ACC112 (cell line): Measurements from ENCODE around the gene THRB.

Source experiments
- H2AFZ ChIP-seq: fragments of 200-600 bp; sonication (generic); one replicate; pipeline ENCODE4 v1.6.0; 2017; ENCODE audit warnings: antibody characterized with exemption, low read length; ENCODE audit not compliant: unreplicated experiment
- H3K27ac ChIP-seq: fragments of 200-600 bp; sonication (generic); 2 replicates; pipeline ENCODE4 v1.5.1; 2014; ENCODE audit warnings: low read depth, mild to moderate bottlenecking, antibody characterized with exemption, low read length, moderate library complexity
- H3K27me3 ChIP-seq: fragments of 200-600 bp; sonication (generic); 2 replicates; pipeline ENCODE4 v1.6.1; 2014; ENCODE audit warnings: mild to moderate bottlenecking, antibody characterized with exemption, low read length, moderate library complexity, mixed read lengths; ENCODE audit not compliant: insufficient read depth
- H3K36me3 ChIP-seq: fragments of 200-600 bp; sonication (generic); 2 replicates; pipeline ENCODE4 v1.6.1; 2016; ENCODE audit warnings: mild to moderate bottlenecking, antibody characterized with exemption, low read length, moderate library complexity, mixed read lengths; ENCODE audit not compliant: insufficient read depth
- H3K4me1 ChIP-seq: fragments of 200-600 bp; sonication (generic); one replicate; pipeline ENCODE4 v1.6.1; 2016; ENCODE audit warnings: low read length, mixed read lengths; ENCODE audit not compliant: insufficient read depth, unreplicated experiment, control insufficient read depth
- H3K4me3 ChIP-seq: fragments of 200-600 bp; sonication (generic); 2 replicates; pipeline ENCODE4 v1.5.1; 2014; ENCODE audit warnings: mild to moderate bottlenecking, low read depth, low read length
- H3K79me2 ChIP-seq: fragments of 200-600 bp; sonication (generic); one replicate; pipeline ENCODE4 v1.6.0; 2016; ENCODE audit warnings: low read length; ENCODE audit not compliant: control insufficient read depth, unreplicated experiment, insufficient read depth

Gene THRB

GRCh38 chr3:24499991-24500390, 5.3 kb upstream of the THRB start:
- Histone ChIP-seq H3K36me3 (no peaks in the 10 kb centered on the region), H3K4me1 (peaks cover 23% of the 10 kb centered on the region), H3K79me2 (no peaks in the 10 kb centered on the region), H3K4me3 (no peak overlapping the region), H3K27ac (no peak overlapping the region), H3K27me3 (no peaks in the 10 kb centered on the region), H2AFZ (no peak overlapping the region)

DNA sequence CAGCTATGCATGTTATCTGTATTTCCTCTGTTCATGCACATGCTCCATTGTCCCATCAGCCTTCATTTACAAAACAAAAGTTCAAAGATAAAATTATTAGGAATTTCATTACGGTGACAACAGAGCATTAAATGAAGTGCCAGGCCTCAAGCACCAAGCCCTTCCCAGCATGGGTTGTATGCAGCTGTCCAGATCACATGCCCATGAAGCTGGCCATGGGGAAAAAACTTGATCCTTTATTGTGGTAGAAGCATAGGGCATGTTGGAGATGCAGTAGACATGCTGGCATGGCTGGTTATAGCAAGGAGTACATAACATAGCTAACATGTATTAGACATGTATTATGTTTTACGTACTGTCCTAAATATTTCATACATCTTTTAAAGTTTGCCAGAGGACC, 4.1 kb upstream of the THRB start:
- H2AFZ ChIP-seq, result no peak overlapping the region
- H3K36me3 ChIP-seq, result no peaks in the 10 kb centered on the region
- H3K4me1 ChIP-seq, result peaks cover 23% of the 10 kb centered on the region
- H3K27ac ChIP-seq, result no peak overlapping the region
- H3K4me3 ChIP-seq, result no peak overlapping the region
- no peaks in the 10 kb centered on the region for H3K79me2 ChIP-seq
- no peaks in the 10 kb centered on the region for H3K27me3 ChIP-seq

- Histone ChIP-seq H3K27ac (no peak overlapping the region), H3K79me2 (no peaks in the 10 kb centered on the region), H2AFZ (no peak overlapping the region), H3K4me3 (no peak overlapping the region), H3K36me3 (no peaks in the 10 kb centered on the region), H3K4me1 (peaks cover 24% of the 10 kb centered on the region), H3K27me3 (no peaks in the 10 kb centered on the region)
These were observed 3.7 kb upstream of the THRB start for GRCh38 chr3:24498391-24498790.

DNA sequence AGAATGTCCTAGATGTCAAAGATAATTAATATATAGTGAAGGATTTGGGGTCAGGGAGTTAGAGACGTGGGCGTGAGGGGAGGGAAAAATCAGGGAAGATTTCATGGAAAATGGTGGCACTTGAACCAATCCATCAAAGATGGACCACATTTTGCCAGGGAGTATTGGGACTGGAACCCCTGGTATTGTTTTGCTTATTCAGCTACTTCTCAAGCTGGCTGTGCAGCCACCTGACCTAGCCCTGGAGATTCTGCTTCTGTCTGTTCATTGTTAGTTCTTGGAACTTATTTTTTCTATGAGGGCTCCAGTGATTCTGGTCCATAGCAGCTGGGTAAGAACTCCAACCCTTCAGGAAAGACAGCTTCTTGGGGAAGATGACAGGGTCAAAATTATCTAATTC, 3.3 kb upstream of the THRB start:
- Histone ChIP-seq H3K27ac (no peak overlapping the region), H3K4me3 (no peak overlapping the region), H3K4me1 (peaks cover 28% of the 10 kb centered on the region), H3K79me2 (no peaks in the 10 kb centered on the region), H3K36me3 (no peaks in the 10 kb centered on the region), H3K27me3 (no peaks in the 10 kb centered on the region), H2AFZ (no peak overlapping the region)

DNA sequence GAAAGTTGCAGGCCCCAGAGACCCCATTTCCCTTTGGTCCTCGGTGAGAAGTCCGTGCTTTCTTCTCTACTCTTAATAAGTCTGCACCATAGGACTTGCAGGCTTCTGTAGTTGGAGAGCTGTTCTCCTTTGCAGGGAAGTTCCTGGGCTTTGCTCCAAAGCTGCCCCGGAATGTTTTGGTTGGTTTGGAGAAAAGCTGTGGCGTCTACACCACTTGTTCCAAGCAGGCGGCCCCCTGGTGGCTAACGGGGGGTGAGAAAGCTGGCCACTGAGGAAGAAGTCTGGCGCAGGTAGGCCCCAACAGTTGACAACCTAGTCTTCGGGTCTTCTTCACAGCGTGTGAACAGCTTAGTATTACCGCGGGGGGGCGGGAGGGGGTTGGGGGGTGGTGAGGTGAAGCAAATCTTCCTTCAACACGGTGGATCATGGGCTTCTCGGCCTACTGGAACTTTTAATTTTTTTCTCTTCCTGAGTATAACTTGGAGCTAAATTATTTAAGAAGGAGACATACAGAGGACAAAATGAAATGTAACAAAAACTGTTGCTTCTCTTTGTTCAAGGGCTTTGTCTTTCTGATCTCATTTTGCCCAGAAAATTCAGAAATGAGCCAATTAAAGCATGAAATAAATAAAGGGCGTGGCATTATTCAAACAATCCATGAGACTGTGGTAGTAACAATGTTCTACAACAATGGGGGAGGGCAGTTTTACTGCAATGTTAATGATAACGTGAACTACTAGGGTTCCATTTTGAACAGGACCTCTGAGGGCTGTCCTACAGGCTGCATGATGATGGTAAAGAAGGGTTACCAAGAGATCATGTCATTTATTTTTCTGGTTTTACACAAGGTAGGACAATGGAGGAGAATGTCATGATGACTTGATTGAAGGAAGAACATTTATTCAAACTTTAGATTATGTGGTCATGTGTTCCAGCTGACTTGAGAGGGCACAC, 2.2 kb upstream of the THRB start:
- no peak overlapping the region for H2AFZ ChIP-seq
- H3K4me1 ChIP-seq, result peaks cover 30% of the 10 kb centered on the region
- no peaks in the 10 kb centered on the region for H3K36me3 ChIP-seq
- peaks cover 7% of the 10 kb centered on the region for H3K79me2 ChIP-seq
- no peaks in the 10 kb centered on the region for H3K27me3 ChIP-seq
- no peak overlapping the region for H3K4me3 ChIP-seq
- no peak overlapping the region for H3K27ac ChIP-seq

DNA sequence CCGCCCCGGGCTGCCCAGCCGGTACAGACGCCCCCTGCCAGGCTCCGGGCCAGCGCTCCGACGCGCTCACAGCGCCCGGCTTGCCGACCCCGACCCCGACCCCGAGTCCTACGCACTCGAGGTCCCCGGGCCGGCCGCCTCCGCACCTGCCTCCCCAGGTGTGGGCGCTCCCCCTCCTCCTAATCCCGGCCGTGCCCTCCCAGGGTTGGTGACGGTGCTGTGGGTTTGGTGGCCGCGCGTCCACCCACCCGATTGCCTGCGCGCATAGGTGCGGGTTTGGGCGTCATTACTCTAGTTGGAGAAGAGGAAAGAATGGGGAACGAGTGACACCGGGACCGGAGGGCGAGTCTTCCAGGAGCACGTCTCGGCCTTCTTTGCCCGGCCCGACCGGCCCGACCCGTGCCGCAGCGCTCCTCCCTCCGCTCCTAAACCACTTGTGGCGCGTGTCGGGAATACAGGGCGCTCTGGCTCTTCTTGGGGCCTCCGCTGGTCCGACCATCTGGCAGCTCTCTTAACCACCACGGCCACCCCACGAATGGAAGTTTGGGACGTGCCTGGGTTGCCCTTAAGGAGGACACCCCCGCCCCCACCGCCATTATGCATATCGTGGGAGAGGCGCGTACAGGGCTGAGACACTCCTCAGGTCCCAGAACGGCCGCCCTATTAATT, 810 bp upstream of the THRB start:
- Histone ChIP-seq H2AFZ (peak overlapping the region; percentile 86), H3K4me1 (peaks cover 25% of the 10 kb centered on the region)

GRCh38 chr3:24493746-24494617, 668 bp downstream of the THRB start:
- Histone ChIP-seq H3K4me3 (peak overlapping the region; percentile 84), H3K4me1 (peaks cover 30% of the 10 kb centered on the region), H3K36me3 (no peaks in the 10 kb centered on the region), H3K27me3 (no peaks in the 10 kb centered on the region), H3K27ac (peak overlapping the region; percentile 13; the same call in 1 of the 2 replicates), H2AFZ (peak overlapping the region; percentile 86), H3K79me2 (peaks cover 9% of the 10 kb centered on the region)

More for the DNA sequence above, 810 bp upstream of the THRB start:
- Histone ChIP-seq H3K36me3 (no peaks in the 10 kb centered on the region), H3K4me3 (peak overlapping the region; percentile 84), H3K27me3 (no peaks in the 10 kb centered on the region), H3K27ac (no peak overlapping the region), H3K79me2 (peaks cover 7% of the 10 kb centered on the region)

DNA sequence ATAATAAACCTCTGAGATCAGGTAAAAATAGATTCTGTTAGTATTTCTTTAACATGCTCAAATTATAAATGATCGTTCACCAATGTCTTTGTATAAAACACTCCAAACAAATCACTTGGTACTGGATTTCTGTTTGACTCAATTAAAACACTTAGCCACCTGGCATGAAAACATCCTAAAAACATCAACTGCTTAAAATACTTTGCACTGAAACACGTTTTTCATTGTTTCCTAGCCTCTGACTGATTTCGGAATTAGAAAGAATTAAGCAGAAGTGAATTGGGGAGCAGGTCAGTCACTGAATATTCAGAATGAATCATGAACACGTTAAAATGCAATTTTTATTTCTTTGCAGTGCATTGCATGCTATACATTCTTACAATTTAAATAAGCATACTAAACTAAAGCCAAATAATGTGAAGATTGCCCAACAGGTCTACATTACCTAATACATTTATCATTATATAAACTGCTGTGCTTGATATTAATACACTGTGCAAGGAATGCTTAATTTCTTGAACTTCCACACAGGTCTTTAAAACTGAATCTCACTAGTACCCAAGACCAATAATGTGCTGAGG, 1.6 kb downstream of the THRB start:
- peaks cover 26% of the 10 kb centered on the region for H3K4me1 ChIP-seq
- H3K27me3 ChIP-seq, result no peaks in the 10 kb centered on the region
- H3K4me3 ChIP-seq, result peak overlapping the region; percentile 84
- peaks cover 9% of the 10 kb centered on the region for H3K79me2 ChIP-seq
- no peaks in the 10 kb centered on the region for H3K36me3 ChIP-seq
- no peak overlapping the region for H2AFZ ChIP-seq
- H3K27ac ChIP-seq, result no peak overlapping the region

DNA sequence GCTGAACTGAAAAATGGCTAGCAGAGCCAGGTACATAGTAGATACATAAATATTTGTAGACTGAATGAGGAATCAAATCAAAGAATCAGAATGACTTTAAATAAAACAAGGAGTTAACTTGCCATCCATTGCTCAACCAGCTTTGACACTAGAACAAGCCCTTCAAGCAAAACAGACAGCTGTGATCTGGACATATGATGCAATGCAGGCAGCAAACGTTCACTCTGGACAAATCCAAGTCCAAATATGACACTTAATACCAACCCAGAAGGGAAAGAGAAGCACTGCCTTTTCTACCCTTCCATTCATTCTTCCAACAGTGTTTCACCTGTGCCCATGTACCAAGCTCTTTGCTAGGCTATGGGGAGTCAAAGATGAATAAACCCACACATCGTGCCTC, 4.5 kb downstream of the THRB start:
- Histone ChIP-seq H3K27ac (no peak overlapping the region), H3K27me3 (no peaks in the 10 kb centered on the region), H2AFZ (no peak overlapping the region), H3K4me1 (peaks cover 37% of the 10 kb centered on the region), H3K4me3 (no peak overlapping the region), H3K79me2 (peaks cover 9% of the 10 kb centered on the region), H3K36me3 (no peaks in the 10 kb centered on the region)
